ENCODE measurements around the gene SENP5. TPM values are rescaled to one million over a fixed set of nuclear protein-coding genes. Genes with fewer than 3 reads are reported as not detected.

The SENP5 gene
- total RNA-seq, 1 experiment from 2014 or later = 54.0 TPM

DNA sequence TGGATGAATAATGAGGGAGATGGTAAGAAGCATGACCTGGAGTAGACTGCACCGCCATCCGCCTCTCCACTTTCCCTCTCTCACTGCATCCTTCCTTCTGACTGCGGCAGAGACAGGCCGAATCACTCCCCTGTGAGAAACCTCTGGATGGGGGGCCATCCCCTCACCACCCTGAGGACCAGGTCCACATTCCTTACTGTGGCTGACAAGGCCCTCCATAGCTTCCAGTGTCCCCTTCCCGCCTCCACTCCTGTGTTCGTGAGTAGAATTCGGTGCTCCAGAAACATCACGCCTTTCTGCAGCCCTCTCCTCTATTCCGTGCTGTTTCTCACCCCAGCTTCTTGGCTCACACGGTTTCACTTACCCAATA lies 98.1 kb downstream of the SENP5 start:
- Histone ChIP-seq H3K4me1 (no peaks in the 10 kb centered on the region), H3K27me3 (peaks cover 8% of the 10 kb centered on the region; the same call in 1 of the 2 replicates), H3K9me3 (replicated peaks) (no peaks in the 10 kb centered on the region), H3K27ac (no peak overlapping the region), H3K36me3 (no peaks in the 10 kb centered on the region), H3K4me3 (no peak overlapping the region)
- DNase-seq = no peak

DNA sequence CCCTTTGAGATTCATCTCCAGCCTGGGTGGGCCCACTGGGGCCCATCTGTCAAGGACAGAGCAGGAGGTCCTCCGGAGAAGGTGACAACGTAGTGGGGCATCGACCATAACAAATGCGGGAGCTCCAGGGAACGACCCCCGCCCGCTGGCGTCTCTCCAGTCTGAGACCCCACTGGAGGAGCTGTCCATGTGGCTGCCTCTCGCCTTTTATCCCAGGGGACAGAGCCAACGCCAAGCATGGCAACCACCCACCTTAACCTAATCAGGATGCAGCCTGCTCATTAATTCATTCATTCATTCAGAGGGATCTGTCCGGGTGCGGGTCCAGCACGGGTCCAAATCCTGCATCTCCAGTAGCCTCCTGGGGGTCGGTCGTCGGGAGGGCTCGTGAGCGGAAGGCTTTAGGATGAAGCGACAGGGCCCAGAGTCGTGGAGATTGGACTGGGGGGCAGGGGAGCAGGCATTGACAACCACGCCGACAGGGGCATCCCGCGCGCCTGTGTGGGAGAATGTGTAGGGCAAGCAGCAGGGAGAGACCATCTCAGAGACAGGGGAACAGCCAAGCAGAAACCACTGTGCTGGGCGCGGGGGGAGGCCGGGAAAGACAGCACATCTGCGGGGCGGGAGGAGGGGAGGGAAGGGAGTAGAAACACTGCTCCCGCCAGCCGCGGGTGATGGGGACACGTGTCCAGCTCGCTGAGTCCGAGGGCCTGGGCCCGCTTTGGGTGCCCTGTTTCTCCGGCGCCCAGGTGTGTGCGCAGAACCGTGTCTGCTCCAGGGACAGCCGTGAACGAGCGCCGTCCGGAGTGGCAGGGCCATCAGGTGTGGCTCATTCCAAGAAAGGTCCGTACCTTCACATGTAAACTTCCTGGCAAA lies 99.0 kb downstream of the SENP5 start:
- peaks cover 8% of the 10 kb centered on the region; the same call in 1 of the 2 replicates for H3K27me3 ChIP-seq
- no peak for DNase-seq
- no peak overlapping the region for H3K27ac ChIP-seq
- H3K9me3 ChIP-seq (replicated peaks) = peaks cover 5% of the 10 kb centered on the region
- H3K4me1 ChIP-seq = no peaks in the 10 kb centered on the region
- no peaks in the 10 kb centered on the region for H3K36me3 ChIP-seq
- H3K4me3 ChIP-seq = no peak overlapping the region

DNA sequence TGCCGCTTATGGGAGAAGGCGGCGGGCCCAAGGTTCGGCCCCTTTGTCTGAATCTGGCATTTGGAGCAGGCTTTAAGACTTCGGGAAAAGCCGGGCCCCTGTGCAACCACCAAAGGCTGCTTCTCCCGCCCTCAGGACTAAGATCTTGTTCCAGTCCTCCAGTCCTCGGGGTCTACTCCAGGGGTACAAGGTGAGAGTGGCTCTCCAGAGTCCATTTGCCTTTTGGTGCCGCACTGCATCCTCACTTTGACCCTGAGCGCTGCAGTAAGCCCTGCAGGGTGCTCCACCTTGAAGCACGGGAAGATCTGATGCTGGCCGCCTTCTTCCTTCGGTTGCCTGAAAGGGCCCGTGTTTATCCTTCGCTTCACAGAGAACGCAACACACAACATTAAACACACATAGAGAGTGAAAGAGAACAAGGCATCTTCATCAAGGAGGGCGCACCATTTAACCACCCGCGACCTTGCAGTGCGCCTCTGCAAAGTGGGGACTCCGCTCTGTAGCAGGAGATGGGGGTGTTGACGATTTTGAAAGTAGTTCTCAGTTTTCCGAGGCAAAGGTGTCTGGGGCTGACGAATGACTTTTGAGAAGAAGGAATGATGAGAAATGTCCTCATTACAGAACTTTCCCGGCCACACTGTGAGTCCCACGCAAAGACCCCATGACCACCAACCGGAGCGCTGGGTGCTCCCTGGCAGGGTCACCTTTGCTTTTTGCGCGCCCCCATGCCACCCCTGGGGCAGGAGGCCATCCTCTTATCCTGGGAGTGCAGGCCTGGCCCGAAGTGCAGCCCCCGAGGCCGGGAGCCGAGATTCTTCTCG lies 99.9 kb downstream of the SENP5 start:
- H3K36me3 ChIP-seq = no peaks in the 10 kb centered on the region
- H3K27me3 ChIP-seq = peaks cover 8% of the 10 kb centered on the region; the same call in 1 of the 2 replicates
- H3K9me3 ChIP-seq (replicated peaks) = peaks cover 7% of the 10 kb centered on the region
- H3K27ac ChIP-seq = no peak overlapping the region
- DNase-seq = no peak
- H3K4me1 ChIP-seq = no peaks in the 10 kb centered on the region
- H3K4me3 ChIP-seq = no peak overlapping the region

DNA sequence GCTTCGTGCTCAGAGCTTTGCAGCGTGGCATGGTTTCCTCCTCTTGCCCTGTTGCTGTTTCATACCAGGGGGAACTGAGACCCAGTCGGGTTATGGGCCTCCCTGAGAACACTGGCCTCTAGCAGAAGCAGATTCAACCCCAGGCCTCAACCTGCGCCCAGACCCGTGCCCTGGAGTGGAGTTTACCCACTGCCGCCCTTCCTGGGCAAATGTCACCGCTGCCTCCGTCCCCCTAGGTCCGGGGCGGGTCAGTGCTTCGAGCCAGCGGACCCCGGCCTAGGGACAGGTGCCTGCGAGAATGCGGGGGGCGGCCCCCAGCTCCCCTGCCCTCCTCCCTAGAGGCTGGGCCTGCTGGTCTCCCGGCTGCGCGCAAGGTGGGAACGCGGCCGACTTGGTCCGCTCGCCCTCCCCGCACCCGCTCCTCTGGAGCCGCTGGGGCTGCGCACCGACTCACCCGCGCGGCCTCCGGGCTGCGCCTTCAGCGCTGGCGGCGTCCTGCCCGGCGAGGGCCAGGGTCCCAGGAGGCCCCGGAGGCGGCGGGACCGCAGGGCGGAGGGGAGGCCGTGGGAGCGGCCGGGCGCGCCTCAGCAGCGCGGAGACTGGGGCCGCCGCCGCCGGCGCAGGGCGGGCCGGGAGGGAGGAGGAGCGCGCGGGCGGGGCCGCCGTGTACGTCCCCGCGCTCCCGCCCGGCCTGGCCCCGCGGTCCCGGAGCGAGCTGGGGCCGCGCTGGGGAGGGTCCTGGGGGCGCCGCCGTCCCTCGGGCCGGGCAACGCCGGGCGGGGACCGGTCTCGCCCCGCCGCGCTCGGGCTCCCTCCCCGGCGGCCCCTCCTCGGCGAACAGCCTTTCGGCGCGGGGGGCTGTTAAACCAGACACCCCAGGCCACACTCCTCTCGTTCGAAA lies 100.8 kb downstream of the SENP5 start, which contains the start of gene PIGZ:
PIGZ (minus strand) TSS at position 601 of the 901 bp plus-strand sequence. CDS start 16,802 bp downstream, outside the sequence.
- H3K36me3 ChIP-seq = no peaks in the 10 kb centered on the region
- no peaks in the 10 kb centered on the region for H3K4me1 ChIP-seq
- peak; percentile 21 to 51 for DNase-seq
- peaks cover 10% of the 10 kb centered on the region for H3K9me3 ChIP-seq (replicated peaks)
- peaks cover 8% of the 10 kb centered on the region; the same call in 1 of the 2 replicates for H3K27me3 ChIP-seq
- H3K4me3 ChIP-seq = peak within 1 kb of the TSS; percentile 78
- H3K27ac ChIP-seq = no peak within 1 kb of the TSS

DNA sequence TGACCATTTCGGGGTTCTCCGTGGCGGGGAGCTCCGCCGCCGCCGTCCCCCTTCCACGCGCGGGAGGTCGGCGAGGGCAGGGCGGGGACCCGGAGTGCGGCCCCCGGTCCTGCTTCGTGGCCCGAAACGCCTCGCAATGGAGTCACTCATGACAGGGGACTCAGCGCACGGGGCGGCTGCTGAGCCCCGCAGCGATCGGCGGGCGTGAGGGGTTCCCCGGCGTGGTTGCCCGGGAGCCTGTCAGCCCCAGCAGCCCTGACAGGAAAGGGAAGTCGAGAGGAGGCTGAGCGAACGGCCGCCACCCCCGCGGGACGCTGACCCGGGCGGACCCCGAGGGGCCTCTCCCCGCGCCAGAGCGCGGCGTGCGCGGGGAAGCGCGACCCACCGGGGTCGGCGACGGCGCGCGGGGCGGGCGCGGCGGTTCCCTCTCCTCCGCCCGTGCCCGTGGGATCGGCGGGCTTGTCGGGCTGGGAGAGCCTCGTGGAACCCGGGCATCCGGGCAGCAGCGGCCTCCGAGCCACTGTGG lies 101.5 kb downstream of the SENP5 start:
- Histone ChIP-seq H3K27ac (no peak overlapping the region), H3K27me3 (peaks cover 8% of the 10 kb centered on the region; the same call in 1 of the 2 replicates), H3K4me1 (no peaks in the 10 kb centered on the region), H3K9me3 (replicated peaks) (peaks cover 10% of the 10 kb centered on the region), H3K36me3 (no peaks in the 10 kb centered on the region), H3K4me3 (peak overlapping the region; percentile 78)
- peak; percentile 45 to 52 for DNase-seq

DNA sequence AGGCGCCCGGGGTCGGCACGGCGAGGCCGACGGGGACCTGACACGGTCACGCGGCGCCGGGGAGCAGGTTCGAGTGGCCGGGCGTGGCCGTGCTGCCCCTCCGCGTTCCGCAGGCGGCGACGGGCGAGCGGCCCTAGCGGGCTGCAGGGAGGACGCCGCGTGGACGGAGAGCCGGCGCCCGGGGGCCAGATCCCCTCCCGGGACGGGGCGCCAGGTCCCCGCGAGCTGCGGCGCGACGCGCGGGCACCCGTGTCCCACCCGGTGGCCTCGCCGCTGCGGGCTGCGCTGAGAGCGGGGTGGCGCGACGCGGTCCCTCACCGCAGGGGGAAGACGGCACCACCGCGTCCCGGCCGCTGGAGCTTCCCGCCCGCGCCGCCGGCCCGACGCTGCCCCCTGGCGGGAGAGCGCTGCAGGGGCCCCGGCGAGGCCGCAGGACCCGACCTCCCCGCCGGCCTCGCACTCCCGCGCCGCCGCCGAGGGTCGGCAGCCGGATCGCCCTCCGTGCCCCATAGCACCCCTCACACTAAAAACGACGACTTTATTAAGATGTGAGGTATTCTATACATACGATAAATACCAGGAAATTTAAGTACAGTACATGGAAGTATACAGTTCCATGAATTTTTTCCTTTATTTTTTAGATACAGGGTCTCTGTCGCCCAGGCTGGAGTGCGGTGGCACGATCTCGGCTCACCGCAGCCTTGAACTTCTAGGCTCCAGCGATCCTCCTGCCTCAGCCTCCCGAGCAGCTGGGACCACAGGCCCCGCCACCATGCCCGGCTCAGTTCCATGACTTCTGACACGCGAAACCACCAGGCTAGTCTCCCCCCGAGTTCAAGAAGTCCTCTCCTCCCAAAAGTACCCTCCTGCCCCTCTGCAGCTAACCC lies 102.2 kb downstream of the SENP5 start:
- Histone ChIP-seq H3K27ac (no peak overlapping the region), H3K27me3 (peaks cover 8% of the 10 kb centered on the region; the same call in 1 of the 2 replicates), H3K9me3 (replicated peaks) (peaks cover 10% of the 10 kb centered on the region), H3K36me3 (no peaks in the 10 kb centered on the region), H3K4me3 (peak overlapping the region; percentile 78), H3K4me1 (no peaks in the 10 kb centered on the region)
- DNase-seq = peak; percentile 52 to 71

DNA sequence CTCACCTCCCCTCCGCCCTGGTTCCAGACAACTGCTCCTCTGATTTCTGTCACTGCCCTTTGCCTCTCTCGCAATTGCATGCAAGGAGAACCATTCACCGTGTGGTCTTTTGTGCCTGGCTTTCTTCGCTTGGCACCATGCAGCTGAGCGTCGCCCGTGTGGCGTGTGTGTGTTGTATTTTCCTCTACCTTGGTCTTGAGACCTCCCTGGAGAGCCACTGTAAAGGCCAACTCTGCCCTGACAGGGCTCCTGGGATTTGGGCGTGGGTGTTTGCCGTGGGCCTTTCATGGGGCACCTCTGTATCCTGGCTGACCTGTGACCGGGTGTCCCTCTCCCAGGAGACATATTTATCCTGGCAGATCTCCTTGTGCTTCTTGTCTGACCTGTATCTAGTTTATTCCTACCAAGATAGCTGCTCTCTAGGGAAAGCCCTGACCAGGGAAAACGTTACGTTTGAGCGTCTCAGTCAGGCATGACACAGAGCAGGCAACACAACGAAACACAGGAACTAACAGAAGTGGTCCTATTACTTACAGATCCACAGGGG lies 102.9 kb downstream of the SENP5 start:
- no peak overlapping the region for H3K4me3 ChIP-seq
- no peak overlapping the region for H3K27ac ChIP-seq
- no peaks in the 10 kb centered on the region for H3K4me1 ChIP-seq
- peaks cover 8% of the 10 kb centered on the region; the same call in 1 of the 2 replicates for H3K27me3 ChIP-seq
- peaks cover 10% of the 10 kb centered on the region for H3K9me3 ChIP-seq (replicated peaks)
- H3K36me3 ChIP-seq = no peaks in the 10 kb centered on the region
- DNase-seq = no peak

DNA sequence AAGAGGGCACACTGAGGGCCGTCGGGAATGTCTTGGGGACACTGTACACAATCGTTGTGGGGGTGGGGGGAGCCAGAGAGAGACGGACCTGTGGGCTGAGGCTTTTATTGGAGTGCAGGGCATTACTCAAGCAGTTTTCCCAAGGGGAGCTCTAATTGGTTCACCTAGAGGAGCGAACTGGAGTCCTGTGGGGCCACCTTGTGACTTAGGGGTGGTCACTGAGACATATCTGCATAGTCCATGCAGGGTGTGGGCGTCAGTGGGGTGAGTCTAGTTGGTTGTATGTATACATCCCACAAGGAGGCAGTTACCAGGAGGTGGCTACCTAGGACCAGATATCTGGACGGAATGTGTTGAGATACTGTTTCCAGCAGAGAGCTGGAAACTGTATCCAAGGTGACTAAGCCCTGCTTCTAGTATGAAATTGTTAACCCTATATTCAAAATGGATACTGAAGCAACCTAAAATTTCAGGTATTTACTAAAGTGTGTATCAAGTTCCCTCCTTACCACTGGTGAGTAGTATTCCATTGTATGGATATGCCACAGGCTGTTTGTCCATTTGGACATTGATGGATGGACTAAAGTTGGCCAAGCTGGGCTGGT lies 103.5 kb downstream of the SENP5 start:
- H3K4me3 ChIP-seq = no peak overlapping the region
- H3K4me1 ChIP-seq = no peaks in the 10 kb centered on the region
- peaks cover 8% of the 10 kb centered on the region; the same call in 1 of the 2 replicates for H3K27me3 ChIP-seq
- peaks cover 10% of the 10 kb centered on the region for H3K9me3 ChIP-seq (replicated peaks)
- DNase-seq = no peak
- H3K36me3 ChIP-seq = no peaks in the 10 kb centered on the region
- H3K27ac ChIP-seq = no peak overlapping the region

DNA sequence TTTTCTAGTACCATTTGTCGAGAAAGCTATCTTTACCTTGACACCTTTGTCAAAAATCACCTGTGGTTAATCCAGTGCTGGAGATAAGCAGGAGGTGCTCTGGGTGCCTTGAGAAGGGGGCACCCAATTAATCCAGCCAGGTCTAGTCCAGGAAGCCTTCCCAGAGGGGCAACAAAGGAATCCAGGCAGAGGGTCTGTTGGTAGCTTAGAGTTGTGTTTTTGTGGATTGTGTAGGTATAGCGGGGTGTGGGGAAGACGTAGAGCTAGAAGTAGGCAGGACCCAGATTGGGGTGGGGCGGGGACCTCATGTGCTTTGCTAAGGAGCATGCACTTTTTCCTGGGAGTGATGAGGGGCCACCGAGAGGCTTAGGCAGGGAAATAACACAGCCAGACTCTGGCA lies 106.9 kb downstream of the SENP5 start:
- DNase-seq = no peak
- H3K4me3 ChIP-seq = no peak overlapping the region
- H3K4me1 ChIP-seq = no peaks in the 10 kb centered on the region
- H3K27me3 ChIP-seq = peaks cover 5% of the 10 kb centered on the region; the same call in 1 of the 2 replicates
- no peak overlapping the region for H3K27ac ChIP-seq
- H3K36me3 ChIP-seq = no peaks in the 10 kb centered on the region
- H3K9me3 ChIP-seq (replicated peaks) = peaks cover 10% of the 10 kb centered on the region

DNA sequence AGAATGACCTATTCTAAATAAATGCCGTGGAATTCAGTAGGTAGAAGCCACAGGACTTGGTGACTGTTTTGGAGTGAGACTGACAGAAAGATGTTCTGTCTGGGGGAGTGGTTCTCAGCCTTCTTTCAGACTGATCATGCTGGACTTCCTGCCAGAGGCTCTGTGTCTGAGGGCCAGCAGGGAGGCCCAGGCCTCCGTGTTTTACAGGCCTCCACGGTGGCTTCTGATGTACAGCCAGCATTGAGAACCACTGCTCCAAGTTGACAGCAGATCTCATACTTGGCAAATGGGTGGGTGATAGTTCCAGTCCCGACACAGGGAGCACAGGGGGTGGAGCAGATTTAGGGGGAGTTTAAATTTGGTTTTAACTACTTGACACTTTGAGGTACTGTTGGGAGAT lies 107.6 kb downstream of the SENP5 start:
- peaks cover 10% of the 10 kb centered on the region for H3K9me3 ChIP-seq (replicated peaks)
- no peak overlapping the region for H3K27ac ChIP-seq
- DNase-seq = no peak
- peaks cover 3% of the 10 kb centered on the region; the same call in 1 of the 2 replicates for H3K27me3 ChIP-seq
- no peak overlapping the region for H3K4me3 ChIP-seq
- H3K36me3 ChIP-seq = no peaks in the 10 kb centered on the region
- H3K4me1 ChIP-seq = no peaks in the 10 kb centered on the region

DNA sequence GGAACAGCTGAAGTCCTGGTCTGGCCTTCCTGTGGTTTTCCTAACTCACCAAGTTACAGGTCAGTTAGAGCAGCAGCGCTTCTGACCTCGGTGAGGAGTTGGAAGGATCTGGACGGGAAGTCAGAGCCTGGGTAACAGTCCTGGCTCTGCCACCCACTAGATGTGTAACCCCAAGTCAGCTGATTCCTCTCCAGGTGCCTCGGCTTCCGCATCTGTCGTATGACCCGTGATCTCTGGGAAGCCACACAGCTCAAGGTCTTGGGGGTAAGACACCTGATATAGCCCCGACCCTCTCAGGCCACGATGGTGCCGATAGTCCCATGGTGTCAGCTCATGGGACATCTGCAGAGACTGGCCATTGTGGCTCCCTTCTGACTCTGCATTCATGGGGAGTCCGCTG lies 109.2 kb downstream of the SENP5 start:
- DNase-seq = no peak
- Histone ChIP-seq H3K9me3 (replicated peaks) (peaks cover 5% of the 10 kb centered on the region; the same call in 1 of the 2 replicates), H3K27ac (no peak overlapping the region), H3K36me3 (no peaks in the 10 kb centered on the region), H3K27me3 (no peaks in the 10 kb centered on the region), H3K4me3 (no peak overlapping the region), H3K4me1 (no peaks in the 10 kb centered on the region)

DNA sequence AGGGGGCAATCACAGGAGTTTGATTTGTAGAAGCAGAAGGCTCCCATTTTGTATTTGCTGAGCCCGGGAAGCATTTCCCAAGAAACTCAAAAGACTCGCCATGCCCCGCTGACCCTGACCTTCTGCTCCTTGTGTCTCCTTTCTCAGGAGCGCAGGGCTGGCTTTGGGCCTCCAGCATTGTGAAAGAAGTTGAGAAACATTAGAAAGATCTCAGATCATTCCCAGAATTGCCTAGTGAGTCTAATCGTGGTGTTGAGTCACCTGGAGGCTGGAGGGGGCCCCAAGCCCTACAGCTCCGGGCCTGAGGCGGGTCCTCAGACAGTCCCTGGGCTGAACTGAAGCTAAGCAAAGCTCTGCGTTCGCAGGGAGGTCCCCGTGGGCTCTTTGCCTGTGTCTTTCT lies 111.8 kb downstream of the SENP5 start:
- Histone ChIP-seq H3K27ac (no peak overlapping the region), H3K4me3 (no peak overlapping the region), H3K36me3 (no peaks in the 10 kb centered on the region), H3K27me3 (no peaks in the 10 kb centered on the region), H3K9me3 (replicated peaks) (no peaks in the 10 kb centered on the region), H3K4me1 (no peaks in the 10 kb centered on the region)
- DNase-seq = no peak

DNA sequence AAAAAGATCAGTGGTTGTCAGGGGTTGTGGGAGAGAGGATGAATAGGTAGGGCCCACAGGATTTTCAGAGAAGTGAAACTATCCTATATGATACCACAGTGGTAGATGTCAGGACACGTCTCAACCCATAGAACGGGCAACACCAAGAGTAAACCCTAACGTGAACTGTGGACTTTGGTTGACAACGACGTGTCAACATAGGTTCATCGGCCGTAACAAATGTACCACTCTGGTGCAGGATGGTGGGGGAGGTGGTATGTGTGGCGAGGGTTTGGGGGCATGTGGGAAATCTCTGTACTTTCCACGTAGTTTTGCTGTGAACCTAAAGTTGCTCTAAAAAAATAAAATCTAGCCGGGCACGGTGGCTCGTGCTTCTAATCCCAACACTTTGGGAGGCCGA lies 113.9 kb downstream of the SENP5 start:
- Histone ChIP-seq H3K27ac (no peak overlapping the region), H3K27me3 (no peaks in the 10 kb centered on the region), H3K9me3 (replicated peaks) (no peaks in the 10 kb centered on the region), H3K4me3 (no peak overlapping the region), H3K4me1 (no peaks in the 10 kb centered on the region), H3K36me3 (no peaks in the 10 kb centered on the region)
- DNase-seq = no peak

Measured in SJCRH30 (cell line).